Measurements from ENCODE around the gene CEPT1. TPM values are rescaled to one million over a fixed set of nuclear protein-coding genes. Genes with fewer than 3 reads are reported as not detected.

Gene CEPT1
- total and polyA plus RNA-seq, 2 of the 13 experiments (the other 11 are each of a cell fraction or from before 2014, with no cell fraction given): 35.7 to 48.2 TPM

DNA sequence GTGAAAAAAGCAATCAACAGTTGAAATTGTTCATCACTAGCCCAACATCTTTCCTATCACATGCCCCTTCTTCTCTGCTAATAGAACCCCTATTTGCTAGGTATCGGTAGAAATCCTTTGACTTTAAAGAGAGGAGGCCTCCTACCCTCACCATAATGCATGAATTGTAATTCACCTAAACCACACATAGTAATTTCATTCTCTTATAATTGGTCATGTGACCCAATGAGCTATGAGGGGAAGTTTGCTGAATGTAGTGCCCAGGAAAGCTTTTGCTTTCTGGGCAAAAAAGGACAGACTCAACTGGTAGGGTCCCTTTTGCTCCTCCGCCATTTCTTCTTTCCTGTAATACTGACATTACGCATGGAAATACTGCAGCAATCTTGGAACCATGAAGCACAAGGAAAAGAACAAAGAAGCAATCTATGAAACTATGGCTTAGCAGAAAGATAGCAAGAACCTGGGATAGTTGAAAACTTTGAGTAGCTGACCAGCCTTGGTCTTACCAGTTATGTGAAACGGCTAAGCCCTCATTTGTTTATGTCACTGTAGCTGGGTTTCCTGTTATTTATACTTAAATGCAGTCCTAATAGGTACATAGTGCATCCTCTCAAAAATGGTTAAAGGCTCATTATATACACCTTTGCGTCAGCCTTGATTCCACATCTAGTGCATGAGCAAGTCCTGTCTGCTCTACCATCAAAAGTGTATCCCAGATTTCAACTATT, 77.3 kb downstream of the CEPT1 start:
- no peak for FAIRE-seq
- ChIA-PET POLR2A (no interaction called here), CTCF (ENCODE audit: low intra/inter-chr PET ratio, low total read pairs) (interaction anchor here (0.8 kb wide), 1 partner anchor 117 kb away, joined by 3 read pairs; no protein-coding TSS in a partner anchor)
- no peaks in the 10 kb centered on the region for H3K79me2 ChIP-seq (ENCODE audit: insufficient read depth, low read length)
- H3K27ac ChIP-seq (ENCODE audit: extremely low read length, insufficient read depth, low read length): no peak overlapping the region
- H3K9ac ChIP-seq (ENCODE audit: insufficient read depth, low read depth, low read length): no peak overlapping the region
- in situ Hi-C loops (cut with HindIII; ENCODE audit: extremely low pct_ligation_motif_present, low pct_unique_long_range_greater_than_20kb): no loop called here
- H3K4me1 ChIP-seq (ENCODE audit: insufficient read depth, low read length): peaks cover 48% of the 10 kb centered on the region
- TF ChIP-seq TBP (CRISPR knock-in tag; IDR thresholded peaks at IDR 0.05) (no peak), KLF15 (CRISPR knock-in tag; IDR thresholded peaks at IDR 0.05; ENCODE audit: borderline replicate concordance) (no peak), ETV6 (CRISPR knock-in tag; conservative IDR thresholded peaks at IDR 0.05) (no peak), RXRB (CRISPR knock-in tag; IDR thresholded peaks at IDR 0.05; ENCODE audit: borderline replicate concordance) (no peak), NFATC3 (CRISPR knock-in tag; IDR thresholded peaks at IDR 0.05) (no peak), HOXD1 (CRISPR knock-in tag; IDR thresholded peaks at IDR 0.05) (no peak), KDM6A (CRISPR knock-in tag; IDR thresholded peaks at IDR 0.05; ENCODE audit: low read depth) (no peak), ZNF546 (CRISPR knock-in tag; conservative IDR thresholded peaks at IDR 0.05) (no peak), FOXC1 (CRISPR knock-in tag; IDR thresholded peaks at IDR 0.05; ENCODE audit: borderline replicate concordance) (no peak), PRDM10 (CRISPR knock-in tag; IDR thresholded peaks at IDR 0.05; ENCODE audit: low read depth) (no peak), ZNF33B (CRISPR knock-in tag; IDR thresholded peaks at IDR 0.05) (no peak), ZNF883 (CRISPR knock-in tag; IDR thresholded peaks at IDR 0.05; ENCODE audit: not compliant biosample characterization) (no peak)
- no peak for ATAC-seq
- 61% methylated on average over 5 of the region's 5 CpGs for WGBS (ENCODE audit: low lambda C conversion rate)
- H3K4me3 ChIP-seq (replicated peaks in 1 of 3; ENCODE audit: insufficient read depth in 1 of 3, low read depth in 2 of 3, low read length in 3 of 3): no peak overlapping the region
- DNase-seq (ENCODE audit: low spot score): no peak
- no peaks in the 10 kb centered on the region for H3K36me3 ChIP-seq (replicated peaks in 1 of 2; ENCODE audit: control insufficient read depth in 1 of 2, insufficient read depth in 2 of 2, low read length in 2 of 2)
- no peaks in the 10 kb centered on the region for H4K20me1 ChIP-seq (ENCODE audit: insufficient read depth, low read length)
- H3K4me2 ChIP-seq (ENCODE audit: low read depth, low read length): no peak overlapping the region
- no peaks in the 10 kb centered on the region; a peak in 1 of 5 replicates for H3K27me3 ChIP-seq (ENCODE audit: control insufficient read depth in 1 of 2, insufficient read depth in 2 of 2, low read length in 2 of 2)
- intact Hi-C loops (cut with micrococcal nuclease; ENCODE audit: unreplicated experiment): no loop called here
- no peak overlapping the region for H2AFZ ChIP-seq (ENCODE audit: low read length)
- BruUV-seq (replicated peaks): no TSS peak
- H3K9me3 ChIP-seq (ENCODE audit: low read length): no peaks in the 10 kb centered on the region

All from HepG2 (cell line).